Ecto neural progenitor cell (in vitro differentiated cells): ENCODE data around the gene CHM.
"Not testable (repeated sequence)": the region's sequence is repeated elsewhere in the genome, so short reads cannot be mapped to it uniquely, and the experiment has no call there.

Experiments
- DNase-seq: peaks from one replicate; pipeline ENCODE4 v3.0.0-alpha.2; 2018; ENCODE audit warnings: low spot score

CHM gene, protein sequence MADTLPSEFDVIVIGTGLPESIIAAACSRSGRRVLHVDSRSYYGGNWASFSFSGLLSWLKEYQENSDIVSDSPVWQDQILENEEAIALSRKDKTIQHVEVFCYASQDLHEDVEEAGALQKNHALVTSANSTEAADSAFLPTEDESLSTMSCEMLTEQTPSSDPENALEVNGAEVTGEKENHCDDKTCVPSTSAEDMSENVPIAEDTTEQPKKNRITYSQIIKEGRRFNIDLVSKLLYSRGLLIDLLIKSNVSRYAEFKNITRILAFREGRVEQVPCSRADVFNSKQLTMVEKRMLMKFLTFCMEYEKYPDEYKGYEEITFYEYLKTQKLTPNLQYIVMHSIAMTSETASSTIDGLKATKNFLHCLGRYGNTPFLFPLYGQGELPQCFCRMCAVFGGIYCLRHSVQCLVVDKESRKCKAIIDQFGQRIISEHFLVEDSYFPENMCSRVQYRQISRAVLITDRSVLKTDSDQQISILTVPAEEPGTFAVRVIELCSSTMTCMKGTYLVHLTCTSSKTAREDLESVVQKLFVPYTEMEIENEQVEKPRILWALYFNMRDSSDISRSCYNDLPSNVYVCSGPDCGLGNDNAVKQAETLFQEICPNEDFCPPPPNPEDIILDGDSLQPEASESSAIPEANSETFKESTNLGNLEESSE

GRCh38 chrX:86047174-86047935, at the start of gene CHM:
CHM (minus strand) TSS chrX:86047558; CDS start chrX:86047532, 26 bp downstream.
- DNase-seq, result peak; percentile 70

DNA sequence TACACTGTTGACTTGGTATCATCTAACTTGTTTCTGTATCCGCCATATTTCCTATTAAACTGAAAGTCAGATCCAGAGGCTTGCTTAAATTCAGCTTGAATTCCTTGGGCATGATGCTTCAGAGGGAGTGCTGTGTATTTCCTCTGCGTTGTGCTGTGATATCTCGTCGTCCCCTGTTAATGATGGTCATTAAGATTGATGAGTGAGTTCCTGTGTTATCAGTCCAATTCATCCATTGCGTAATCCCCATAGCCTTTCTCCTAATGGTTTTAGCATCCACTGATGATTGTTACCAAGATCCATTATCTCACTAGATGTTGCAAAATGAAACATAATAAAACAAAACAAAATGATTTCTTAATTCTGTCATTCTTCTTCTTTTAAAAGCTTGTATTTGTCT, 31.3 kb upstream of the CHM start:
- no peak for DNase-seq

DNA sequence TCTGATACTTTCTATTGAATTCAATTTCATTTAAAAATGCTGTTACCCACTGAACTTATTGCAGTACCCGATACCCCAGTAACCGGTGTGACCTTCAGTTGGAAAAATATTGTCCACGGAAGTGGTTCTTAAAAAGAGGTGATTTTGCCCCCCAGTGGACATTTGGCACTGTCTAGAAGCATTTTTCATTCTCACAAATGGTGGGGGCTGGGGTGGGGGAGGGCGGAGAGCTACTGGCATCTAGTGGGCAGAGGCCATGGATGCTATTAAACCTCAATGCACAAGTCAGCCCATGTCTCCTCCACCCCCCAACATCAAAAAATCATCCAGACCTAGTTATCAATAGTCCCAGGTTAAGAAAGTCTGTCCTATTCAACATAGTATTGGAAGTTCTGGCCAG, 19.6 kb upstream of the CHM start:
- no peak for DNase-seq

DNA sequence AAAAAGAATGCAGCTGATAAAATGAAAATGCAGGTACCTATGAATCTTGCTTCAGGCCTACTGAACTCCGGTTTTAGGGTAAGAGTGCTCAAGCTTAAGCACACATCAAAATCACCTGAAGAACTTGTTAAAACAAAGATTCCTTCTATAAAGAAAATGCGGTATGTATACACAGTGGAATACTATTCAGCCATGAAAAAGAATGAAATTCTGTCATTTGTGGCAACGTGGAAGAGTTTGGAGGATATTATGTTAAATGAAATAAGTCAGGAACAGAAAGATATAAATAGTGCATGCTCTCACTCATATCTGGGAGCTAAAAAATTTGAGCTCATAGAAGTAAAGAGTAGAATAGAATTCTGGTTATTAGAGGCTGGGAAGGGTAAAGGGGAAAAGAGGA, 14.0 kb upstream of the CHM start:
- no peak for DNase-seq

GRCh38 chrX:86051741-86052140, 4.4 kb upstream of the CHM start:
- DNase-seq, result no peak

DNA sequence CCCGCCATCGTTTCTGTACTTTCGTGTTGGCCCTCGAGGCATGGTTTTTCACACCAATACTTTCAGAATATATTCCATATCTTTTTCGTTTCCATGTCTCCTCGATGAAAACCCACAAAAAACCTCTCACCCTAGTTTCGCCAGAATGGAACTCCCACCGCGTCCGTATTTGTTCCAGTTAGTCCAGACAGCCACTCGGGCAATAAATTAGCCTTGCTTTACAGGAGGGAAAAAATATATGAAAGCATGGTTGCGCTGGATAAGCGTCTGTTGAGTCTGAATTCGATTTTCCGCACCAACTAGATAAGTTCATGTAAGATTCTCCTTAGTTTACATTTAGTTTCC, 550 bp upstream of the CHM start:
- no peak for DNase-seq

GRCh38 chrX:86044216-86044615, 3.1 kb downstream of the CHM start:
- DNase-seq, result no peak

DNA sequence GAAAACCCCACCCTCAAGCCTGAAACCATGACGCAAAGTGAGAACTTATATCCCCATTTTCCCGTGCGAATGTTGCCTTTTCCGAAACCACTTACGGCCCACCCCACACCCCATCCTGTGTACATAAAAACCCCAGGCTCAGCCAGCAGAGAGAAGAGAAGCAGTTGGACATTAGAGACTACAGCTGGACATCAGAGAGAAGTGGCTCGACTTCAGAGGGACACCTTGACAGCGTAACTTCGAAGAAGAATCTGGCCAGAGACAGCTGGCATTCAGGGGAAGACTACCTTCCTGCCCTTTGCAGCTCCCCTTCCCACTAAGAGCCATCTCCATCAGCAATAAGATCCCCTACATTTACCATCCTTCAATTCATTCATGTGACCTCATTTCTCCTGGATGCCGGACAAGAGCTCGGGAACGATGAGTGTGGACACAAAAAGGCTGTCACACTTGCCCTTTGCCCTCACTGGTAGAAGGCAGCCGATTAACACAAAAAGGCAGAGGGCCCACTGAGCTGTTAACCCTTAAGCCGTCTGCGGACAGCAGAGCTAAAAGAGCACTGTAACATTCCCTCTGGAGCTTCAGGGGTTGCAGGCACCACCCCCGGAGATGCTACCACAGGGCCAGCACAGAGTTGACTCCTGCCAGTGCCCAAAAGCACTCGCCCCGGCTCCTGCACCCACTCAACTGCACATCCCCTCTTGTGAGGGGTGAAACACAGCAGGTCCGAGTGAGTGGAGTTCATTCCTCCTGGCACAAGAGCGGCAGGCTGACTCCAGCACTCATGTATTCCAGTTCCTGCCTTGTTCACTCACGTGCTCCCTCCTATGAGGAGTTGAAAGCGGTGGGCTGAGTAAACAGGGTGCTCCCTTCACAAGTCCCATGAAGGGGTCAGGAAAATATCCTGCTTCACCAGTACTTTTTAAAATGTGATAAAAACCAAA, 7.5 kb downstream of the CHM start:
- peak; percentile 48 for DNase-seq

- no peak for DNase-seq
Measured at GRCh38 chrX:86033385-86033784, 14.0 kb downstream of the CHM start.

- no peak for DNase-seq
Measured at GRCh38 chrX:86028681-86029080, 18.7 kb downstream of the CHM start.

DNA sequence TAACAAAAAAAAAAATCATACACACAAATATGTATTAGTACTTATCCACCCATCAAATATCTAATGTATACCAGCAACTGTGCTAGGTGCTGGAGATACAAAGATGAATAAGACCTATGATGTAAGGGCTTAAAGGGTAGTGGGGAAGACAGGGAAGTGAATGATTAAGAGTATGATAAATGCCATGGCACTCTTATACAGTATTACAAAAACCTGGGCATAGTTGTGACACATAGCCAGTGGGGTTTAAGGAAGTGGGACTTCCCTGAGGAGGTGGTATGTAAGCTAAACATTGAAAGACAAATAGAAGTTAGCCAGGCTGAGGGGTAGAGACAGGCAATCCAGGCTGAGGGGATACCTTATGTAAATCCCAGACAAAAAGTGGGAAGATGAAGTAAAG, 23.5 kb downstream of the CHM start:
- DNase-seq, result no peak

- DNase-seq, result no peak
Measured at GRCh38 chrX:86021652-86022289, 25.6 kb downstream of the CHM start.

DNA sequence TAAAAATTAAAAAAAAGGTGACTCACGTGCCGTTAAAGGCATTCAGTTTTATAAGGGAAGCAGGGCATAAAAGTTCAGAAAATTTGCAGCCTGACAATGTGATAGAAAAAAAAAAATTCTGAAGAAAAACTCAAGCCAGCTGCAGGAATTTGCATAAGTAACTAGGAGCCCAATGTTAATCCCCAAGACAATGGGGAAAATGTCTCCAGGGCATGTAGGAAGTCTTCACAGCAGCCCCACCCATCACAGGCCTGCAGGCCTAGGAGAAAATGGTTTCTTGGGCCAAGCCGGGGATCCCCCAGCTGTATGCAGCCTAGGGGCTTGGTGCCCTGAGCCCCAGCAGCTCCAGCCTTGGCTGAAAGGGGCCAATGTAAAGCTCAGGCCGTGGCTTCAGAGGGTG, 31.2 kb downstream of the CHM start:
- no peak for DNase-seq

GRCh38 chrX:86014959-86015358, 32.4 kb downstream of the CHM start:
- DNase-seq, result not testable (repeated sequence)

DNA sequence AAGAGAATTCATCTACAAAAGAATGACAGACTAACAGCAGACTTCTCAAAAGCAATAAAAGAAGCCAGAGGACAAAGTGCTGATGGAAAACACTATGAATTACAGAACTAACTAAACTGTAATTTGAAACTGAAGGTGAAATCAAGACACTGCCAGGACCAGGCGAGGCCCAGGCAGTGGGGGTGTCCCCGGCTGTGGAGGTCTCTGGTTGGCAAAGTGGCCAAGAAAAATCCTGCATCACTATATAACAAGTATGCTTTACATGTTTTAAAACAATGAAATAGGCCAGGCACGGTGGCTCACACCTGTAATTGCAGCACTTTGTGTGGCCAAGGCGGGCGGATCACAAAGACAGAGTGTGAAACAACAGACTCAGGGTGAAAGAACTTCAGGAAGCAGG, 32.9 kb downstream of the CHM start:
- no peak for DNase-seq

DNA sequence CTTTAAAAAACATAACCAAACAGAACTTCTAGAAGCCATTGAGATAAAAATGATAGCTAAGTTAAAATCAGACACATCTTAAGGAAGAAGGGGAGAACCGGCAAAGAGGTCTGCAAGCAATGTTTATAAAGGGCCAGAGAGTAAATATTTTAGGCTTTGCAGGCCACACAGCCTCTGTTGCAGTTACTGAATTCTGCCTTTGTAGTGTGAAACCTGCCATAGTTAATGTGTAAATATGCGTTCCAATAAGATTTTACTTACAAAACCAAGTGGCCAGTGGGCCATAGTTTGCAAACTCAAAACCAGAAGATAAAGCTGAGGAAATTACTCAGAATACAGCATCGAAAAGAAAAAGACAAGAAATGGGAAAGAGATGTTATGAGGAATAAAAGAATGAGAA, 33.6 kb downstream of the CHM start:
- DNase-seq, result no peak

GRCh38 chrX:86012188-86012587, 35.2 kb downstream of the CHM start:
- DNase-seq, result no peak

GRCh38 chrX:86009803-86010202, 37.6 kb downstream of the CHM start:
- DNase-seq, result not testable (repeated sequence)

DNA sequence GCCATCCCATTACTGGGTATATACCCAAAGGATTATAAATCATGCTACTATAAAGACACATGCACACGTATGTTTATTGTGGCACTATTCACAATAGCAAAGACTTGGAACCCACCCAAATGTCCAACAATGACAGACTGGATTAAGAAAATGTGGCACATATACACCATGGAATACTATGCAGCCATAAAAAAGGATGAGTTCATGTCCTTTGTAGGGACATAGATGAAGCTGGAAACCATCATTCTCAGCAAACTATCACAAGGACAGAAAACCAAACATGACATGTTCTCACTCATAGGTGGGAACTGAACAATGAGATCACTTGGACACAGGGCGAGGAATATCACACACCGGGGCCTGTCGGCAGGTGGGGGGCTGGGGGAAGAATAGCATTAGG, 39.5 kb downstream of the CHM start:
- not testable (repeated sequence) for DNase-seq

- peak; percentile 68 for DNase-seq
Measured at GRCh38 chrX:86002076-86002896, 45.1 kb downstream of the CHM start.

- DNase-seq, result no peak
Measured at GRCh38 chrX:85998954-85999353, 48.4 kb downstream of the CHM start.
